HG03095 (cell line): Measurements from ENCODE around the gene AGPAT2.
A peak's percentile ranks its signal among the peaks of the same experiment; 100 is the strongest.

Source experiments
- ATAC-seq: cut with Tn5 transposase; IDR thresholded peaks from one replicate; pipeline ENCODE4 v1.9.1; 2021; ENCODE audit warnings: moderate library complexity; ENCODE audit not compliant: unreplicated experiment

The AGPAT2 gene

GRCh38 chr9:136686794-136687711, at the start of gene AGPAT2:
TSS of gene AGPAT2 (minus strand) at chr9:136687457. CDS start at chr9:136687357, 100 bp downstream.
- peak; percentile 53 for ATAC-seq

DNA sequence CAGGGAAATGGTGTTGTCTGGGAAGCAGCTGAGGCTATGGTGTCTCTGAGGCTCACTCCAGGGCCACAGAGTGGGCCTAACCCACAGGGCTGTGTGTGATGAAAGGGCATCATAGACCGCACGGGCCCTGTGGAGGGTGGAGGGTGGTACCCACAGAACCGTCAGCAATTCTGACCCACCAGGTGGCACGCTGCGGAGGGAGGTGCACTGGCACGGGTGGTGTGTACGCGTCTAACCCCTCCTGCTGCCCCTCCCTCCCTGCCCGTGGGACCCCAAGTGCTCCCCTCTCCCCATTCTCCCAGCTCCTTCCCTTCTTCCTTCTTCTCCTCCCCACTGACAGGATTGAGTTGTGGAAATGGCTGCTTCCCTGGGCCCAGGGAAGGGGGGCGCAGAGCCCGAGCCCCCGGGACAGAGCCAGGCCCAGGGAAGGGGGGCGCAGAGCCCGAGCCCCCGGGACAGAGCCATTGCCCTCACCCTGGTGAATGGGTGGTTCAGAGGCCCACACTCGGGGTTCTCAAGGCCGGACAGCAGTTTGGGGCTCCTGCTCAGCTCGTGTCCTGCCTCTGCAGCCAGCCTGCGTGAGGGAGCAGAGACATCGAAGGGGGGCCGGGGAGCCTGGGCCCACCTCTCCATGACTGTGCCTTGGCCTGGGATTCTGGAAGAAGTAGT, 48.7 kb upstream of the AGPAT2 start:
- no peak for ATAC-seq

- no peak for ATAC-seq
These were observed 47.7 kb upstream of the AGPAT2 start for GRCh38 chr9:136734837-136735496.

GRCh38 chr9:136733611-136734010, 46.4 kb upstream of the AGPAT2 start:
- no peak for ATAC-seq

DNA sequence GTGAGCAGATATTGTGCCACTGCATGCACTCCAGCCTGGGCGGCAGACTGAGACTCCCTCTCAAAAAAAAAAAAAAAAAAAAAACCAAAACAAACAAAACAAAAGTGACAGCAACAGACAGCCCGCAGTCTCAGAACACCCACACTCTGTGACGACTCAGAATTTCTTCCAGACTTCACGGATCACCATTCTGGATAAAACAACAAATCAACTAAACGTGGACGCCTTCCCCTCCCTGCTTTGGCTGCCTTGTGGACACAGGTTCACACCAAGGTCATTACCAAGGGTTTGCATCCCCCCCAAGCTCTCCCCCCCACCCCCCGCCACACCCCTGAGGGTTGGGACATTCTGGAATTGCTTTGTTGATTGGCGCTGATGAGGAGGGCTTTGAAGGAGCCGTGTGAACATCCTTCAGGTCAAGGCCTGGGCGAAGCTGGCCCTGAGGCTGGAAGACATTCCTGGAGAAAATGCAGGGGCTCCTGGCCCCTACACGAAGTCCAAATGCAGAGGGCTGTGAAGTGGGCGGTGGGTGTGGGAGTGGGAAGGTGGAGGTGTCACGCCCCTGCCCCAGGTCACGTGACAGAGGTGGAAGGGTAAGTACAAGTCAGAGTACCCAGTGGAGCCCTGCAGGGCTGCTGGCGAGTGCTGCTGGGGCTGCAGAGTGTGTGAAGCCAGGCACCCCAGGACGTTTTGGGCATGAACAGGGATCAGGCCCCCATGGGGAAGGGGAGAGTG, 45.4 kb upstream of the AGPAT2 start:
- no peak for ATAC-seq

DNA sequence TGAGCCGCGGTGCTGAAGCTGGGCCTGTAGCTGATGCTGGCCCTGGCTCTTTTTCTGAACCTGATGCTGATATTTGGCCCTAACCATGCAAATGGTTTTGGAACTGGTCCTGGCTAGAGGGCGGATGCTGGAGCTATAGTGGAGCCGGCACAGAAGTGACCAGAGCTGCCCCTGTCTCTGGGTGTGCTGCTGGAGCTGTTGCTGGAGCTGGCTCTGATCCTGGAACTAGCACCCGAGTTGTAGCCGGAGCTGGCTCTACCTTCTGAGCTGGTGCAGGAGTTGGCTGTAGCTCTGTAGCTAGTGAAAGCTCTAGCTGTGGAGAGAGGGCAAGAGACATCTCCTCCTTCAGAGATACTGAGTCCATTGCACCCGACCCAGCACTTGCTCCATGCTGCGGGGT, 42.7 kb upstream of the AGPAT2 start:
- no peak for ATAC-seq

- no peak for ATAC-seq
These were observed 41.9 kb upstream of the AGPAT2 start for GRCh38 chr9:136729144-136729543.

DNA sequence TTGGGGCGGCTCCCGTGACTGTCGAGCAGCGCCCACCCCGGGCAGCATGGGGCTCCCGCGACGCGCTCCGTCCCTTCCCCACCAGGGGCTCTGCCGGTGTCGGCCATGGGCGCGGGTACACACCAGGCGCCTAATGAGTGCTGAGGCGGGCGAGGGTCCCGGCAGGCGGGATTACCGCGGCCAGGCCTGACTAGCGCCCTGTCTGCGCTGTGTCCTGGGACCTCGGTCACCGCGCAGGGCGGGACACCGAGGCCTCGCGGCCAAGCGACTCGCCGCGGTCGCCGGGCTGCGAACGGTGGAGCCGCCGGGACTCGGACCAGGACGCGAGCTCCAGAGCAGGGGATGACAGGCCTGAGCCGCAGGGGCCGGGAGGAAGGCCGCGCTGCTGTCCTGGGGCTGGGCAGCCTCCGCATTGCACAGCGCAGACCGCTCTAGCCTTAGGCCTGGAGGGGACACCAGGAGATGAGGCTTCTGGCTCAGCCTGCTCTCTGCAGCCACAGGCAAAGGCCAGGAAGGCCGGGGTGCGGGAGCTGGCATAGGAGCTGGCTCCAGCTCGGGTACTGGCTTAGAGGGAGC, 41.4 kb upstream of the AGPAT2 start:
- ATAC-seq, result peak; percentile 18

GRCh38 chr9:136728080-136728547, 40.9 kb upstream of the AGPAT2 start:
- ATAC-seq, result peak; percentile 40

- no peak for ATAC-seq
These were observed 39.5 kb upstream of the AGPAT2 start for GRCh38 chr9:136726631-136727191.

GRCh38 chr9:136726118-136726517, 38.9 kb upstream of the AGPAT2 start:
- no peak for ATAC-seq

DNA sequence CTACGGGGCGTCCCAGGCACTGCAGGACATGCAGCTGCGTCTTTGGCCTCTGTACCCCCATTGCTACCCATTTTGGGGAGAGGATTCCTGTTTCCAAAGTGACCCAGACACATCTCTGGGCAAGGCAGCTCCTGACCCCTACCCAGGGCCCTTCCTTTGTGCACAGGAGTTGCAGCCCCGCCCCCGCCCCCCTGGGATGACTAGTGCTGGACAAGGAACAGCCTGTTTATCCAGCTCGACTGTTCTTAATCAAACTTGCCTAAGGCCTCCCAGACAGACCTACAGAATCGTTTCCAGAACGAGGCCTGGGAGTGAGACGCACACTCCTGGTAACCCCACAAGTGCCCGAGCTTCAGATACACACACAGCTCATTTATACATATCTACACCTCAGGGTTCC, 38.4 kb upstream of the AGPAT2 start:
- no peak for ATAC-seq

- ATAC-seq, result no peak
These were observed 37.5 kb upstream of the AGPAT2 start for GRCh38 chr9:136724772-136725171.

DNA sequence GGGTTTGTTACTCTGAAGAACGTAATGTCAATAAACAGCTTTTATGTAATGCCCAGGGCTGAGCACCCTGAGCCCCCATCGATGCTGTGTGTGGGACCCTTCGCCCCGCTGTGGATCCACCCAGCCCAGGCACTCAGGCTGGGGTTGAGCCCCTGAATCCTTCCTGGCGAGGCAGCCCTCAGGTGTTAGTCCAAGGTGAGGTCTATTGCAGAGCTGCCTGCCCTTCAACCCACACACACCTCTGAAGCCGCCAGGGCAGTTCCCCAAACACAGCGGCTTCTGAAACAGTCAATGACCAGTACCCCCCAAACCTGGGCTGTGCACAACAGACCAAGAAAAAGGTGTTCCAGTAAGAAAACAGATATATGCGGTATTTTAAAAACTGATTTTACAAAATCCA, 36.7 kb upstream of the AGPAT2 start:
- ATAC-seq, result no peak

DNA sequence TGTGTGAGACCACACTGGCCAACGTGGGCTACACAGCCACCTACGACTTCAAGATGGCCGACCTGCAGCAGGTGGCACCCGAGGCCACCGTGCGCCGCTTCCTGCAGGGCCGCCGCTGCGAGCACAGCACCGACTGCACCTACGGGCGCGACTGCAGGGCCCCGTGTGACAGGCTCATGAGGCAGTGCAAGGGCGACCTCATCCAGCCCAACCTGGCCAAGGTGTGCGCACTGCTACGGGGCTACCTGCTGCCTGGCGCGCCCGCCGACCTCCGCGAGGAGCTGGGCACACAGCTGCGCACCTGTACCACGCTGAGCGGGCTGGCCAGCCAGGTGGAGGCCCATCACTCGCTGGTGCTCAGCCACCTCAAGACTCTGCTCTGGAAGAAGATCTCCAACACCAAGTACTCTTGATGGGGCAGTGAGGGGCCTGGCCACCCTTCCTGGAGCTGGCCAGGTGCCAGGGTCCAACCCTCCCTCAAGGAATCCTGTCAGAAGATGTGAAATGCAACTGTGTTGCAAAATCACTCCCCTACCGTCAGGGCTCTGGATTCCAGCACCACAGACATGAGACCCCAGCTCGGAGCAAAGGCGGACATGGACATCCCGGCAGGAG, 36.2 kb upstream of the AGPAT2 start:
- ATAC-seq, result no peak

DNA sequence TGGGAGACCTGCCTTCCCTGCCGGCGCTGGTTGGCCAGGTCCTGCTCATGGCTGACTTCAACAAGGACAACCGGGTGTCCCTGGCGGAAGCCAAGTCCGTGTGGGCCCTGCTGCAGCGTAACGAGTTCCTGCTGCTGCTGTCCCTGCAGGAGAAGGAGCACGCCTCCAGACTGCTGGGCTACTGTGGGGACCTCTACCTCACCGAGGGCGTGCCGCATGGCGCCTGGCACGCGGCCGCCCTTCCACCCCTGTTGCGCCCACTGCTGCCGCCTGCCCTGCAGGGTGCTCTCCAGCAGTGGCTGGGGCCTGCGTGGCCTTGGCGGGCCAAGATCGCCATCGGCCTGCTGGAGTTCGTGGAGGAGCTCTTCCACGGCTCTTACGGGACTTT, 35.7 kb upstream of the AGPAT2 start:
- no peak for ATAC-seq

- ATAC-seq, result no peak
These were observed 35.1 kb upstream of the AGPAT2 start for GRCh38 chr9:136722093-136722968.

DNA sequence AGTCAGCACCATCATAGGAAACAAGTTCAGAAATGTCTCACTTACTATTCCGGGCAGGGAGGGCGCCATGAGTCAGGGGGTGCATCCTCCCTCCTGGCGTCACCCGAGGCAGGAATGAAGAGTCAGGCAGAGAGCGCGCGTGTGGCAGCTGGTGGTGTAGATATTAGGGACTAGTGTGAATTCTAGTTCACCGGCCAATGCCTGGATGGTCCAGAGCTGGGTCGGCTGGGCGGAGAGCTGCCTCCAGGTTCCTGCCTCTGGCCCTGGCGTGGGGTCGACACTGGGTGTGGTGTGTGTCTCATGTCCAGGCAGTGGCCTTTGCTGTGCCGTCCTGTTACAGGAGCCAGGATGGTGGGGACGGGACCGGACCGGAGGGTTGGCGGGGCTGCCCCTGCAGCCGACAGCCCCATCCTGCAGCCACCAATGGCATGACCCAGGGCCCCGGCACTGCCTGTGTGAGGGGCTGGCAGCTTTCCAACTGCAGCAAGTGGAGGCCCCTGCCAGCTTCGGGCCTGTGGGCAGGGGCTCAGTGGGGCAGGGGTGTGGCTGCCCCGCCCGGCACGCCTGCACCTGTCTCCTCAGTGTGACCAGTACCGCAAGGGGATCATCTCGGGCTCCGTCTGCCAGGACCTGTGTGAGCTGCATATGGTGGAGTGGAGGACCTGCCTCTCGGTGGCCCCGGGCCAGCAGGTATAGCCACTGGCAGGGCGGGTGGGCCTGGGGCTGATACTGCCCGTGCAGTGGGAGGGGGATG, 34.3 kb upstream of the AGPAT2 start:
- no peak for ATAC-seq
